ENCODE measurements around the gene GJB5.

The GJB5 gene

DNA sequence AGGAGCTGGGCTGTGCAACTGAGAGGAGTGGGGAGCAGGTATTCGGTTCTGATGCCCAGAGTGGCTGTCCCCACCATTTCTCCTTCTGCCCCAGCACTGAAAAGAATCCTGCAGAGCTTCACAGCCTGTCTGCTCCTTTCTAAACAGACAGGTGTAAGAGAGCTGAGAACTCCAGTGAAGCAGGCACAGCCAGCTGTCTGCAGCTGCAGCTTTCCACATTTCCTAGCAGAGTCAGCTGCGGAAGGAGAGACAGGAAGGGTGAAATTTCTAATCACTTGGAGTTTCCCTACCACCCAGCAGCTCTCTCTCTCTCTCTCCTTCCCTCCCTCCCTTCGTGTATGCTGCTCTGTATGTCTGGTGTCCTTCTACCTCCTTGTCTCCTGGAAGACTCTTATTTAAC is 40.5 kb upstream of the GJB5 start:
- H3K9ac ChIP-seq (ENCODE audit: low read length): no peak overlapping the region
- no peak overlapping the region for H3K4me2 ChIP-seq (ENCODE audit: low read length)
- H3K18ac ChIP-seq (ENCODE audit: low read length): no peak overlapping the region
- no peak overlapping the region for H3K14ac ChIP-seq (ENCODE audit: low read length)
- H3K4me1 ChIP-seq (ENCODE audit: control insufficient read depth in 1 of 2, insufficient read depth in 2 of 2, low read length in 2 of 2): no peaks in the 10 kb centered on the region
- H4K91ac ChIP-seq (ENCODE audit: low read depth, low read length): no peak overlapping the region
- no peak overlapping the region for H2AK5ac ChIP-seq (ENCODE audit: low read length)
- no peak overlapping the region for H4K12ac ChIP-seq (ENCODE audit: low read depth, low read length)
- no peaks in the 10 kb centered on the region for H3K79me2 ChIP-seq (ENCODE audit: control insufficient read depth, insufficient read depth, low read length, poor library complexity)
- H2BK5ac ChIP-seq (ENCODE audit: low read depth, low read length, poor library complexity): no peak overlapping the region
- H3K79me1 ChIP-seq (ENCODE audit: low read length): no peaks in the 10 kb centered on the region
- WGBS (ENCODE audit: extremely low coverage, insufficient coverage, insufficient read length): no CpG with 5 or more reads among the region's 3 CpGs
- no peaks in the 10 kb centered on the region for H3K27me3 ChIP-seq (ENCODE audit: insufficient read depth, low read length)
- no peak overlapping the region for H3K4ac ChIP-seq (ENCODE audit: low read depth, low read length)
- H3K27ac ChIP-seq (ENCODE audit: low read depth, low read length): no peak overlapping the region
- no peaks in the 10 kb centered on the region for H3K36me3 ChIP-seq (ENCODE audit: control insufficient read depth in 1 of 2, insufficient read depth in 2 of 2, low read length in 2 of 2)
- no peak overlapping the region for H2BK120ac ChIP-seq (ENCODE audit: insufficient read depth, low read length, poor library complexity)
- no peak overlapping the region for H2BK12ac ChIP-seq (ENCODE audit: low read length)
- no peak overlapping the region for H3K4me3 ChIP-seq (ENCODE audit: low read depth, low read length)
- H3K23ac ChIP-seq (ENCODE audit: low read length): no peak overlapping the region
- no peak overlapping the region for H4K8ac ChIP-seq (ENCODE audit: low read depth, low read length)
- DNase-seq: no peak
- H2AFZ ChIP-seq (ENCODE audit: insufficient read depth, low read length, poor library complexity): no peak overlapping the region
- H3K9me3 ChIP-seq (ENCODE audit: insufficient read depth, low read depth, low read length): peaks cover 2% of the 10 kb centered on the region

DNA sequence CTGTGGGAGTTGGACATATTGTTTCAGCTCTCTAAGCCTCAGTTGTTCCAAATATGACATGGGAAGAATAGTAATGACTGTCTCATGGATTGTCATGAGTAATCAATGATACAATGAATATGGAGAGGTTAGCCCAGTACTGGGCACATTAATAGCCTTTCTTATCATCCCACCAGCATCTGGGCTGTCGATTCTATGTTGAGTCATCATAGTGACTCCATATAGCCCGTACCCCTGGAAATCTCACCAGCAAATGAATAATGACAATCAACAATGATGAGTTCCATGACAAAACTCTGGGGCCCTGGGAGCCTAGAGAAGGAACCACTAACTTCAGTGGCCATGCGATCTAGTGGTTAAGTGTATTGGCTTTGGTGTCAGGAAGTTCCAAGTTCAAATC is 39.7 kb upstream of the GJB5 start:
- no peaks in the 10 kb centered on the region for H3K27me3 ChIP-seq (ENCODE audit: insufficient read depth, low read length)
- no peak overlapping the region for H2AK5ac ChIP-seq (ENCODE audit: low read length)
- no peaks in the 10 kb centered on the region for H3K79me2 ChIP-seq (ENCODE audit: control insufficient read depth, insufficient read depth, low read length, poor library complexity)
- H3K4me1 ChIP-seq (ENCODE audit: control insufficient read depth in 1 of 2, insufficient read depth in 2 of 2, low read length in 2 of 2): no peaks in the 10 kb centered on the region
- no CpG with 5 or more reads among the region's 3 CpGs for WGBS (ENCODE audit: extremely low coverage, insufficient coverage, insufficient read length)
- H3K9me3 ChIP-seq (ENCODE audit: insufficient read depth, low read depth, low read length): peaks cover 2% of the 10 kb centered on the region
- no peak overlapping the region for H3K9ac ChIP-seq (ENCODE audit: low read length)
- no peak overlapping the region for H3K23ac ChIP-seq (ENCODE audit: low read length)
- no peak overlapping the region for H2AFZ ChIP-seq (ENCODE audit: insufficient read depth, low read length, poor library complexity)
- no peak overlapping the region for H2BK120ac ChIP-seq (ENCODE audit: insufficient read depth, low read length, poor library complexity)
- H3K4me3 ChIP-seq (ENCODE audit: low read depth, low read length): no peak overlapping the region
- no peaks in the 10 kb centered on the region for H3K79me1 ChIP-seq (ENCODE audit: low read length)
- H2BK12ac ChIP-seq (ENCODE audit: low read length): no peak overlapping the region
- no peak for DNase-seq
- no peak overlapping the region for H3K4ac ChIP-seq (ENCODE audit: low read depth, low read length)
- H3K27ac ChIP-seq (ENCODE audit: low read depth, low read length): no peak overlapping the region
- H3K14ac ChIP-seq (ENCODE audit: low read length): no peak overlapping the region
- no peak overlapping the region for H2BK5ac ChIP-seq (ENCODE audit: low read depth, low read length, poor library complexity)
- no peaks in the 10 kb centered on the region for H3K36me3 ChIP-seq (ENCODE audit: control insufficient read depth in 1 of 2, insufficient read depth in 2 of 2, low read length in 2 of 2)
- H4K12ac ChIP-seq (ENCODE audit: low read depth, low read length): no peak overlapping the region
- no peak overlapping the region for H3K4me2 ChIP-seq (ENCODE audit: low read length)
- no peak overlapping the region for H4K91ac ChIP-seq (ENCODE audit: low read depth, low read length)
- H4K8ac ChIP-seq (ENCODE audit: low read depth, low read length): no peak overlapping the region
- H3K18ac ChIP-seq (ENCODE audit: low read length): no peak overlapping the region

DNA sequence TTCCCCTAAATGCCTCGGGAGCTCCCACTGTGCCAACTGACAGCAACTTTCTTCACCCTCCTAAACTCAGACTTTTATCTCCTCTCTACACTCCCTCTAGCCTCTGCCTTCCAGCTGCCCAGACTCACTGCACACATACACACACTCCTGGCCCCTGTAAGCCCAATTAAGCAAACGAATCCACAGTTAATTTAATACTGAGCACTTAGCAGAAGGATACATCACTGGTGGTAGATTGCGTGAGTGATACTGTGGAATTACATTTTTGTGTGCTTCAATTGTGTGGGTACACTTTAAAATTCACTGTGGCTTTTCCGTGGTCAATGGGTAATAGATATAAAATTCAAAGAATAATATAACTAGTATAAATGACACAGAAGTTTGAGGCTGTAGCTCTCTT is 33.6 kb upstream of the GJB5 start:
- no peak overlapping the region for H3K4me2 ChIP-seq (ENCODE audit: low read length)
- H3K27me3 ChIP-seq (ENCODE audit: insufficient read depth, low read length): no peaks in the 10 kb centered on the region
- WGBS (ENCODE audit: extremely low coverage, insufficient coverage, insufficient read length): no CpG with 5 or more reads among the region's 4 CpGs
- no peak overlapping the region for H4K8ac ChIP-seq (ENCODE audit: low read depth, low read length)
- no peaks in the 10 kb centered on the region for H3K9me3 ChIP-seq (ENCODE audit: insufficient read depth, low read depth, low read length)
- no peak overlapping the region for H2AK5ac ChIP-seq (ENCODE audit: low read length)
- no peak overlapping the region for H3K4me3 ChIP-seq (ENCODE audit: low read depth, low read length)
- H4K12ac ChIP-seq (ENCODE audit: low read depth, low read length): no peak overlapping the region
- H4K91ac ChIP-seq (ENCODE audit: low read depth, low read length): no peak overlapping the region
- H3K14ac ChIP-seq (ENCODE audit: low read length): no peak overlapping the region
- H3K36me3 ChIP-seq (ENCODE audit: control insufficient read depth in 1 of 2, insufficient read depth in 2 of 2, low read length in 2 of 2): no peaks in the 10 kb centered on the region
- H3K23ac ChIP-seq (ENCODE audit: low read length): no peak overlapping the region
- no peak overlapping the region for H2AFZ ChIP-seq (ENCODE audit: insufficient read depth, low read length, poor library complexity)
- H3K18ac ChIP-seq (ENCODE audit: low read length): no peak overlapping the region
- no peak overlapping the region for H3K9ac ChIP-seq (ENCODE audit: low read length)
- no peak overlapping the region for H3K27ac ChIP-seq (ENCODE audit: low read depth, low read length)
- no peaks in the 10 kb centered on the region for H3K4me1 ChIP-seq (ENCODE audit: control insufficient read depth in 1 of 2, insufficient read depth in 2 of 2, low read length in 2 of 2)
- no peak overlapping the region for H3K4ac ChIP-seq (ENCODE audit: low read depth, low read length)
- DNase-seq: no peak
- H2BK5ac ChIP-seq (ENCODE audit: low read depth, low read length, poor library complexity): no peak overlapping the region
- no peaks in the 10 kb centered on the region for H3K79me2 ChIP-seq (ENCODE audit: control insufficient read depth, insufficient read depth, low read length, poor library complexity)
- no peak overlapping the region for H2BK12ac ChIP-seq (ENCODE audit: low read length)
- H2BK120ac ChIP-seq (ENCODE audit: insufficient read depth, low read length, poor library complexity): no peak overlapping the region
- H3K79me1 ChIP-seq (ENCODE audit: low read length): no peaks in the 10 kb centered on the region

DNA sequence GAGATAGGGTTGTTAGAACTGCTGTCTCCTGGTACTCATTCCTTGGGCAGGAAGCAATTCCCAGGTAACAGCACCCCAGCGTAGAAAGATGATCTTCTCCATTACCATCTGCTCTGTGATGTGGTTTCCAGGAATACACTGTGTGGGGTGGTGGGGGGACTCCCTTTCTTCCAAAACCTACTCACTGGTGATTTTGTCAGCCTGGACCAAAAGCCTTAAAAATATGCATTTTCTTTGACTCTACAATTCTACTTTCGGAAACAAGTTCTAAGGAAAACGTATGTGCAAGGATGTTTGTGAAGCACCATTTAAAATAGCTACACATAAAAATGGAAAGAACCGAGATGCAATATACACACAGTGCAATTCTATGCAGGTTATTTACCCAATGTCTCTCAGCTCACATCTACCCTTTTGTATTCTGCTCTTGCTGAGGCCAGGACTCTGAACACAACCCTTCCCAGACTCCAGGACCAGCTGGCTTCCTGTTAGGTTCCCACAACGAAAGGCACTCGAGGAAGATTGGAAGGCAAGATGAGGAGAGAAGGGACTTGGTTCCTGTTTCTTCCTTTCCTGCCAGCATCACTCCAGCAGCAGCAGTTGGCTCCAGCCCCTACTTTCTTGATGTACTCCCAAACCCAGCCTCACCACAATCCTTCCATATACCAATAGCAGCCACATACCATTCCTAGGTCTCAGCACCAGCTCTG is 33.0 kb upstream of the GJB5 start:
- Histone ChIP-seq H3K18ac (ENCODE audit: low read length) (no peak overlapping the region), H4K12ac (ENCODE audit: low read depth, low read length) (no peak overlapping the region), H2AFZ (ENCODE audit: insufficient read depth, low read length, poor library complexity) (no peak overlapping the region), H3K23ac (ENCODE audit: low read length) (no peak overlapping the region), H2BK5ac (ENCODE audit: low read depth, low read length, poor library complexity) (no peak overlapping the region), H2BK12ac (ENCODE audit: low read length) (no peak overlapping the region), H3K79me1 (ENCODE audit: low read length) (no peaks in the 10 kb centered on the region), H4K8ac (ENCODE audit: low read depth, low read length) (no peak overlapping the region), H3K79me2 (ENCODE audit: control insufficient read depth, insufficient read depth, low read length, poor library complexity) (no peaks in the 10 kb centered on the region), H3K4ac (ENCODE audit: low read depth, low read length) (no peak overlapping the region), H2AK5ac (ENCODE audit: low read length) (no peak overlapping the region), H3K4me1 (ENCODE audit: control insufficient read depth in 1 of 2, insufficient read depth in 2 of 2, low read length in 2 of 2) (no peaks in the 10 kb centered on the region), H3K4me2 (ENCODE audit: low read length) (no peak overlapping the region), H3K27me3 (ENCODE audit: insufficient read depth, low read length) (no peaks in the 10 kb centered on the region), H3K4me3 (ENCODE audit: low read depth, low read length) (no peak overlapping the region), H2BK120ac (ENCODE audit: insufficient read depth, low read length, poor library complexity) (no peak overlapping the region), H3K9ac (ENCODE audit: low read length) (no peak overlapping the region), H4K91ac (ENCODE audit: low read depth, low read length) (no peak overlapping the region), H3K14ac (ENCODE audit: low read length) (no peak overlapping the region), H3K36me3 (ENCODE audit: control insufficient read depth in 1 of 2, insufficient read depth in 2 of 2, low read length in 2 of 2) (no peaks in the 10 kb centered on the region), H3K27ac (ENCODE audit: low read depth, low read length) (no peak overlapping the region), H3K9me3 (ENCODE audit: insufficient read depth, low read depth, low read length) (no peaks in the 10 kb centered on the region)
- WGBS (ENCODE audit: extremely low coverage, insufficient coverage, insufficient read length): no CpG with 5 or more reads among the region's 6 CpGs
- no peak for DNase-seq
